ENCODE data around the gene SPTBN4. TPM values are rescaled to one million over a fixed set of nuclear protein-coding genes. Genes with fewer than 3 reads are reported as not detected.

The SPTBN4 gene
- total and polyA plus RNA-seq, 2 experiments from 2014 or later = 0.67 to 1.3 TPM

GRCh38 chr19:40464059-40465024, 2.5 kb upstream of the SPTBN4 start:
- Histone ChIP-seq H3K9me3 (ENCODE audit: low read depth) (no peaks in the 10 kb centered on the region), H3K27ac (peak overlapping the region; percentile 88), H3K9me2 (replicated peaks; ENCODE audit: insufficient read depth) (no peaks in the 10 kb centered on the region), H3K36me3 (replicated peaks; ENCODE audit: insufficient read depth, low read depth) (no peaks in the 10 kb centered on the region), H4K20me1 (ENCODE audit: insufficient read depth, poor library complexity, severe bottlenecking) (no peaks in the 10 kb centered on the region), H3K4me2 (peak overlapping the region; percentile 79), H3K27me3 (peaks cover 9% of the 10 kb centered on the region), H2AFZ (no peak overlapping the region), H3K4me1 (ENCODE audit: insufficient read depth) (peaks cover 5% of the 10 kb centered on the region), H3K4me3 (peak overlapping the region; percentile 35), H3K79me2 (peaks cover 18% of the 10 kb centered on the region)
- peak; percentile 94 for DNase-seq (ENCODE audit: low spot score)
- TF ChIP-seq CTCF (IDR thresholded peaks at IDR 0.05; ENCODE audit: poor library complexity) (peak; percentile 68), EZH2 (IDR thresholded peaks at IDR 0.05; ENCODE audit: borderline replicate concordance) (no peak)
- WGBS (ENCODE audit: low lambda C conversion rate, missing lambda C conversion rate) = 28% methylated on average over 11 of the region's 11 CpGs

GRCh38 chr19:40465025-40465556, 1.7 kb upstream of the SPTBN4 start:
- WGBS (ENCODE audit: low lambda C conversion rate, missing lambda C conversion rate) = 22% methylated on average over 11 of the region's 11 CpGs
- Histone ChIP-seq H4K20me1 (ENCODE audit: insufficient read depth, poor library complexity, severe bottlenecking) (no peaks in the 10 kb centered on the region), H3K27me3 (peaks cover 9% of the 10 kb centered on the region), H3K9me3 (ENCODE audit: low read depth) (no peaks in the 10 kb centered on the region), H3K4me3 (peak overlapping the region; percentile 35), H3K4me2 (peak overlapping the region; percentile 79), H2AFZ (peak overlapping the region; percentile 34), H3K79me2 (peaks cover 18% of the 10 kb centered on the region), H3K36me3 (replicated peaks; ENCODE audit: insufficient read depth, low read depth) (no peaks in the 10 kb centered on the region), H3K4me1 (ENCODE audit: insufficient read depth) (peaks cover 5% of the 10 kb centered on the region), H3K27ac (peak overlapping the region; percentile 88), H3K9me2 (replicated peaks; ENCODE audit: insufficient read depth) (no peaks in the 10 kb centered on the region)
- no peak for DNase-seq (ENCODE audit: low spot score)
- TF ChIP-seq EZH2 (IDR thresholded peaks at IDR 0.05; ENCODE audit: borderline replicate concordance) (no peak), CTCF (IDR thresholded peaks at IDR 0.05; ENCODE audit: poor library complexity) (no peak), EZH2phosphoT487 (IDR thresholded peaks at IDR 0.05; ENCODE audit: low read depth, severe bottlenecking, unreplicated experiment) (no peak)

- no peaks in the 10 kb centered on the region for H3K36me3 ChIP-seq (replicated peaks; ENCODE audit: insufficient read depth, low read depth)
These were observed 1.1 kb upstream of the SPTBN4 start, which contains the start of gene BLVRB for GRCh38 chr19:40465557-40466218. BLVRB (minus strand) TSS chr19:40465745; CDS start chr19:40465688, 57 bp downstream.

More at GRCh38 chr19:40465557-40466218, 1.1 kb upstream of the SPTBN4 start, which contains the start of gene BLVRB:
- Histone ChIP-seq H3K4me2 (peak within 1 kb of the TSS; percentile 79), H3K9me3 (ENCODE audit: low read depth) (no peaks in the 10 kb centered on the region), H3K27ac (peak within 1 kb of the TSS; percentile 88), H3K4me1 (ENCODE audit: insufficient read depth) (peaks cover 5% of the 10 kb centered on the region), H3K9me2 (replicated peaks; ENCODE audit: insufficient read depth) (no peaks in the 10 kb centered on the region), H2AFZ (peak within 1 kb of the TSS; percentile 34), H4K20me1 (ENCODE audit: insufficient read depth, poor library complexity, severe bottlenecking) (no peaks in the 10 kb centered on the region), H3K79me2 (peaks cover 14% of the 10 kb centered on the region), H3K4me3 (peak within 1 kb of the TSS; percentile 35), H3K27me3 (peaks cover 9% of the 10 kb centered on the region)
- no peak for TF ChIP-seq EZH2 (IDR thresholded peaks at IDR 0.05; ENCODE audit: borderline replicate concordance)
- no peak for TF ChIP-seq CTCF (IDR thresholded peaks at IDR 0.05; ENCODE audit: poor library complexity)
- TF ChIP-seq EZH2phosphoT487 (IDR thresholded peaks at IDR 0.05; ENCODE audit: low read depth, severe bottlenecking, unreplicated experiment) = no peak
- peak; percentile 100 for DNase-seq (ENCODE audit: low spot score)
- WGBS (ENCODE audit: low lambda C conversion rate, missing lambda C conversion rate) = 1% methylated on average over 46 of the region's 54 CpGs
